T-cell (primary cell): ENCODE data around the gene TMEM116. TPM values are rescaled to one million over a fixed set of nuclear protein-coding genes. Genes with fewer than 3 reads are reported as not detected.

Source experiments
- ATAC-seq, 4 experiments: fragments of 200-7000 bp in 3 of 4; fragments of 150-1000 bp in 1 of 4; cut with Tn5 transposase; replicated peaks in 1 of 4; 1 replicate in 3 of 4; 2 replicates in 1 of 4; pipeline ENCODE4 v1.10.0; 2021; ENCODE audit warnings: moderate library complexity in 3 of 4, mild to moderate bottlenecking in 2 of 4, moderate number of reproducible peaks in 1 of 4
- CTCF ChIA-PET, 2 donors: fragments of 300-600 bp; sonication (Branson Sonifier 250); formaldehyde crosslinking; loops; one replicate each; lab custom pipeline; 2022; ENCODE audit warnings: antibody characterized with exemption in 2 of 2; lab: Charles Lee
- POLR2A ChIA-PET, 2 donors: fragments of 300-600 bp; sonication (Branson Sonifier 250); formaldehyde crosslinking; loops; one replicate each; lab custom pipeline; 2022; ENCODE audit warnings: antibody characterized with exemption in 2 of 2; lab: Charles Lee
- DNase-seq, 35 experiments: peaks; one replicate each; pipeline versions ENCODE4 v3.0.0 to v3.0.0-alpha.2; 2013 to 2023
- H3K27ac ChIP-seq: one replicate; pipeline ENCODE4 v1.5.1; 2013; ENCODE audit warnings: low read length
- H3K27me3 ChIP-seq, 2 experiments: replicated peaks in 1 of 2; 1 replicate in 1 of 2; 2 replicates in 1 of 2; pipeline versions ENCODE4 v1.6.1 to v1.7.0; 2013; ENCODE audit warnings: low read length in 1 of 2, mixed read lengths in 1 of 2; ENCODE audit not compliant: control insufficient read depth in 2 of 2, insufficient read depth in 2 of 2; ENCODE audit errors: extremely low read depth in 1 of 2
- H3K36me3 ChIP-seq, 2 donors: 1 replicate in 1 of 2; 2 replicates in 1 of 2; pipeline versions ENCODE4 v1.6.1 to v1.7.0; 2013; ENCODE audit warnings: low read length in 1 of 2; ENCODE audit not compliant: control insufficient read depth in 2 of 2, insufficient read depth in 1 of 2; ENCODE audit errors: extremely low read depth in 1 of 2
- H3K4me1 ChIP-seq, 2 experiments: 1 replicate in 1 of 2; 2 replicates in 1 of 2; pipeline versions ENCODE4 v1.6.1 to v1.7.0; 2013; ENCODE audit warnings: low read length in 2 of 2, mixed read lengths in 1 of 2; ENCODE audit not compliant: insufficient read depth in 2 of 2, control insufficient read depth in 1 of 2; ENCODE audit errors: extremely low read depth in 1 of 2
- H3K4me3 ChIP-seq, 2 donors: 1 replicate in 1 of 2; 2 replicates in 1 of 2; pipeline versions ENCODE4 v1.5.1 to v1.7.0; 2013; ENCODE audit warnings: mild to moderate bottlenecking in 2 of 2, low read length in 1 of 2, moderate library complexity in 1 of 2; ENCODE audit not compliant: control insufficient read depth in 1 of 2; ENCODE audit errors: extremely low read depth in 1 of 2
- H3K9me3 ChIP-seq: 2 replicates; pipeline ENCODE4 v1.7.0; 2013
- H3K27ac Mint-ChIP-seq, 2 donors: one replicate each; pipeline ENCODE4 v1.8.0; 2020 to 2021; ENCODE audit warnings: mild to moderate bottlenecking in 2 of 2, mixed read lengths in 2 of 2
- H3K27me3 Mint-ChIP-seq, 2 donors: one replicate each; pipeline ENCODE4 v1.8.0; 2021 to 2022; ENCODE audit warnings: mixed read lengths in 2 of 2
- H3K36me3 Mint-ChIP-seq: one replicate; pipeline ENCODE4 v1.8.0; 2021; ENCODE audit warnings: mixed read lengths
- H3K4me1 Mint-ChIP-seq, 3 donors: one replicate each; pipeline ENCODE4 v1.8.0; 2020 to 2022; ENCODE audit warnings: mixed read lengths in 3 of 3, mild to moderate bottlenecking in 1 of 3
- H3K4me3 Mint-ChIP-seq, 3 donors: one replicate each; pipeline ENCODE4 v1.8.0; 2020 to 2022; ENCODE audit warnings: mild to moderate bottlenecking in 3 of 3, mixed read lengths in 3 of 3, moderate library complexity in 3 of 3
- H3K9me3 Mint-ChIP-seq, 3 donors: one replicate each; pipeline ENCODE4 v1.8.0; 2020 to 2022; ENCODE audit warnings: mixed read lengths in 3 of 3
- WGBS: methylation state at CpG from one replicate; pipeline ENCODE4 v1.1.5; 2013; ENCODE audit warnings: missing lambda C conversion rate; ENCODE audit not compliant: insufficient coverage; 5-methylcytosine and 5-hydroxymethylcytosine counted together
- total RNA-seq, 35 experiments: library from RNA in 6 of 35; stranded (reverse) in 6 of 35; fragments of 120-200 nt in 1 of 35; gene quantifications; one replicate each; pipeline versions ENCODE4 v1.2.1 to v1.2.4 and lab custom pipeline; 2013 to 2026

The TMEM116 gene
- total RNA-seq, 5 donors from 2014 or later (not counting 1 experiment from before 2014, with no cell fraction given) = 16.0 to 27.2 (median 25.8) TPM

DNA sequence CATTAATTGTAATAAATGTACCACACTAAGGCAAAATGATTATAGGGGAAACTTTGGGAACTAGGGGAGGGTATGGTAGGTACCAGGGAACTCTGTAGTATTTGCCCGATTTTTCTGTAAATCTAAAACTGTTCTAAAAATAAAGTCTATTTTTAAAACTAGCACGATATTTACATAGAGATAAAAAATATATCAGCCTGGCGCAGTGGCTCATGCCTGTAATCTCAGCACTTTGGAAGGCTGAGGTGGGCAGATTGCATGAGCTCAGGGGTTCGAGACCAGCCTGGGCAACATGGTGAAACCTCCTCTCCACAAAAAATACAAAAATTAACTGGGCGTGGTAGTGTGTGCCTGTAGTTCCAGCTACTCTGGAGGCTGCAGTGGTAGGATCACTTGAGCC lies 32.4 kb downstream of the TMEM116 start:
- ChIA-PET POLR2A (no interaction called here), CTCF (interaction anchor here in 1 of 2 donors (0.7 to 1.4 kb wide), 2 partner anchors 21 to 32 kb away, joined by 3 read pairs; no protein-coding TSS in a partner anchor)
- H3K36me3 Mint-ChIP-seq = peaks cover 34% of the 10 kb centered on the region
- Histone ChIP-seq H3K27ac (no peak overlapping the region), H3K36me3 (no peaks in the 10 kb centered on the region), H3K9me3 (no peaks in the 10 kb centered on the region), H3K4me1 (peaks cover 0 to 2% of the 10 kb centered on the region in 2 experiments), H3K27me3 (no peaks in the 10 kb centered on the region), H3K4me3 (no peak overlapping the region)
- DNase-seq (no peak), ATAC-seq (no peak)
- no CpG with 5 or more reads among the region's 5 CpGs for WGBS
- peaks cover 28 to 56% (median 32%) of the 10 kb centered on the region in 3 donors for H3K4me1 Mint-ChIP-seq
- no peak overlapping the region for H3K4me3 Mint-ChIP-seq
- no peaks in the 10 kb centered on the region for H3K9me3 Mint-ChIP-seq
- H3K27ac Mint-ChIP-seq = peak overlapping the region in 1 of 2 donors; percentile 58
- H3K27me3 Mint-ChIP-seq = no peaks in the 10 kb centered on the region

DNA sequence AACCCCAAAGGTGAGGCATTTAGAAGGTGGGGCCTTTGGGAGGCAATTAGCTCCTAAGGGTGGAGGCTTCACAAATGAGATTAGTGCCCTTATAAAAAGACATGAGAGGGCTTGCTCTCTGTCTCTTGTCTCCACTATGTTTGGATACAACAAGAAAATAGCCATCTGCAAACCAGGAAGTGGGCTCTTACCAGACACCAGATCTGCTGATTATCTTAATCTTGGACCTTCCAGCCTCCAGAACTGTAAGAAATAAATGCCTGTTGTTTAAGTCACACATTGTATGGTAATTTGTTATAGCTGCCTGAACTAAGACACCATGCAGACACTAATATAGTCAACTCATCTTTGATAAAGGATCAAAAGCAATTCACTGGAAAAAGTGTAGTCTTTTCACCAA lies 34.4 kb downstream of the TMEM116 start:
- Mint-ChIP-seq H3K4me1 (peaks cover 33 to 53% (median 34%) of the 10 kb centered on the region in 3 donors), H3K27ac (no peak overlapping the region), H3K36me3 (peaks cover 36% of the 10 kb centered on the region), H3K9me3 (no peaks in the 10 kb centered on the region), H3K4me3 (no peak overlapping the region), H3K27me3 (no peaks in the 10 kb centered on the region)
- POLR2A ChIA-PET = interaction anchor here in 1 of 2 donors (0.6 kb wide), 1 partner anchor 12 kb away, joined by 3 read pairs; no protein-coding TSS in a partner anchor
- ATAC-seq (no peak), DNase-seq (no peak)
- Histone ChIP-seq H3K9me3 (no peaks in the 10 kb centered on the region), H3K4me3 (no peak overlapping the region), H3K27me3 (no peaks in the 10 kb centered on the region), H3K4me1 (peaks cover 0 to 7% of the 10 kb centered on the region in 2 experiments), H3K27ac (no peak overlapping the region), H3K36me3 (no peaks in the 10 kb centered on the region)
- CTCF ChIA-PET = no interaction called here

DNA sequence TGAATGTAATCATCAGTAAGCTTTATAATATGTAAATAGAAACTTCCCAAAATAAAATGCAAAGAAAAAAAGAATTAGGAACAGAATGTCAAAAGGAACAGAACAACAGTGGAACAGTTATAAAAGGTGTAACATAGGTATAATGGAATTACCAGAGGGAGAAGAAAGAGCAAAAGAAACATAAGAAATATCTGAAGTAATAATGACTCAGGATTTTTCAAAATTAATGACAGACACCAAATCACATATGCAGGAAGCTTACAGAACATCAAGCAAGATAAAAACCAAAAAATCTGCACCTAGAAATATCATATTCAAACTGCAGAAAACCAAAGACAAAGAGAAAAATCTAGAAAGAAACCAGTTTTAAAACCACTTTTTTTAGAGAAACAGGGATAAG lies 36.1 kb downstream of the TMEM116 start:
- no peaks in the 10 kb centered on the region for H3K9me3 ChIP-seq
- POLR2A ChIA-PET = interaction anchor here in 1 of 2 donors (0.6 kb wide), 1 partner anchor 110 kb away, joined by 6 read pairs; no protein-coding TSS in a partner anchor
- Mint-ChIP-seq H3K27me3 (no peaks in the 10 kb centered on the region), H3K9me3 (no peaks in the 10 kb centered on the region), H3K36me3 (peaks cover 33% of the 10 kb centered on the region), H3K4me3 (no peak overlapping the region), H3K27ac (peak overlapping the region; percentile 38 to 64), H3K4me1 (peaks cover 35 to 53% (median 38%) of the 10 kb centered on the region in 3 donors)
- no peaks in the 10 kb centered on the region for H3K27me3 ChIP-seq
- no peak overlapping the region for H3K4me3 ChIP-seq
- CTCF ChIA-PET = interaction anchor here in 1 of 2 donors (0.9 to 2.1 kb wide), 2 partner anchors 36 to 37 kb away, joined by 3 to 4 read pairs; partner anchors contain the start of gene TMEM116
- DNase-seq (no peak), ATAC-seq (no peak)
- peaks cover 0 to under 1% of the 10 kb centered on the region in 2 donors for H3K36me3 ChIP-seq
- no peak overlapping the region for H3K27ac ChIP-seq
- H3K4me1 ChIP-seq = peaks cover 0 to 7% of the 10 kb centered on the region in 2 experiments

DNA sequence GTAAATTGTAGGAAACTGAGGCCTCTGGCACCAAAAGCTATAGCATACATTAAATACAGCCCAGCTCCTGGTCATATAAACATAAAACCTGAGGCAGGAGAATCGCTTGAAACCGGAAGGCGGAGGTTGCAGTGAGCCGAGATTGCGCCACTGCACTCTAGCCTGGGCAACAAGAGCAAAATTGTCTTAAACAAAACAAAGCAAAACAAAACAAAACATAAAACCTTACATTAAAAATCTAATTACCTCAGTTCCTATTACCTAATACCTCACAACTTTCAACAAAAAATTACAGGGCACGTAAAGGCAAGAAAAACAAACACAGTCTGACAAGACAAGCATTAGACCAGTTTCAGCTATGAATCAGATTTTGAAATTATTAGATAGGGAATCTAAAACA lies 36.7 kb downstream of the TMEM116 start:
- no peak for DNase-seq
- Mint-ChIP-seq H3K9me3 (no peaks in the 10 kb centered on the region), H3K27me3 (no peaks in the 10 kb centered on the region), H3K36me3 (peaks cover 31% of the 10 kb centered on the region), H3K27ac (no peak overlapping the region), H3K4me3 (no peak overlapping the region), H3K4me1 (peaks cover 35 to 48% (median 38%) of the 10 kb centered on the region in 3 donors)
- Histone ChIP-seq H3K4me1 (peaks cover 0 to 7% of the 10 kb centered on the region in 2 experiments), H3K4me3 (no peak overlapping the region), H3K9me3 (no peaks in the 10 kb centered on the region), H3K36me3 (peaks cover 0 to 4% of the 10 kb centered on the region in 2 donors), H3K27me3 (no peaks in the 10 kb centered on the region), H3K27ac (no peak overlapping the region)
- ChIA-PET CTCF (interaction anchor here in 1 of 2 donors (0.9 to 2.1 kb wide), 2 partner anchors 37 to 38 kb away, joined by 3 to 4 read pairs; partner anchors contain the start of gene TMEM116), POLR2A (no interaction called here)
- WGBS = 100% methylated on average over 4 of the region's 6 CpGs
- no peak for ATAC-seq

DNA sequence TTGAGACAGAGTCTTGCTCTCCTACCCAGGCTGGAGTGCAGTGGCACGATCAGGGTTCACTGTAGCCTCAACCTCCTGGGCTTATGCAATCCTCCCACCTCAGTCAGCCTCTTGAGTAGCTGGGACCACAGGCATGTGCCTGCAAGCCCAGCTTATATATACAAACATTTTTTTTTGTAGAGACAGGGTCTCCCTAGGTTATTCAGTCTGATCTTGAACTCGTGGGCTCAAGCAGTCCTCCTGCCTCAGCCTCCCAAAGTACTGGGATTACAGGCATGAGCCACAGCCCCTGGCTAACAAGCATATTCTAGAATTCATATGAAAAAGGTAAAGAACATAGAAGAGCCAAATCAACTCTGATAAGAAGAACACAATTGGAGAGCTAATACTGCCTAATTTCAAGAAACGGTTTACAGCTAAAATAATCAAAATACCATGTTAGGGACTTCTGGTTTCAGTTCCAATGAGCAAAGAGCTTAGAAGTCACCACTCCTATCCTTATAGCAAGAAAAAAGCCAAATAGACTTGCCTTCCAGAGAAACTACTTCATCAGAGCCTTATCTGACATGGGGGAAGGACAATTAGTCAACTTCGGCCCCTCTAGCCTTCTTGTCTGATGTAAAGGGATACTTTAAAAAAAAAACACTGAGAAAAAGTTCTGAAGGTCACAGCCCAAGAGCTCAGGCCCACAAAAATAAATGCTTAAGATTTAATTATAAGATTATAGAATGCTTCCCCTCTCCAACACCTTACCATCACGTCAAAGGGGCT lies 37.6 kb downstream of the TMEM116 start:
- CTCF ChIA-PET = interaction anchor here in 1 of 2 donors (0.8 to 2.1 kb wide), 2 partner anchors 38 to 39 kb away, joined by 3 to 4 read pairs; partner anchors contain the start of gene TMEM116
- no peaks in the 10 kb centered on the region for H3K9me3 ChIP-seq

DNA sequence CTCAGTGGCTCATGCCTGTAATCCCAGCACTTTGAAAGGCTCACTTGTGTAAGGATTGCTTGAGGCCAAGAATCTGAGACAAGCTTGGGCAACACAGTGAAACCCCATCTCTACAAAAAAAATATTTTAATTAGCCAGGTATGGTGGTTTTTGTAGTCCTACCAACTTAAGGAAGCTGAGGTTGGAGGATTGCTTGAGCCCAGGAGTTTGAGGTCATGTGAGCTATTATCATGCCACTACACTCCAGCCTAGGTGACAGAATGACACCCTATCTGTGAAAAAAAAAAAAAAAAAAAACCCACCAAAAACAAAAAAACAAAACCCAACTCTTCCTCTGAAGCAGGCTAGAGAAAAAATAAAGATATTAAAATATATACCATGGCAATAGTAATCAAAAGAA lies 41.2 kb downstream of the TMEM116 start:
- no peak overlapping the region for H3K4me3 Mint-ChIP-seq
- H3K9me3 Mint-ChIP-seq = no peaks in the 10 kb centered on the region
- CTCF ChIA-PET = interaction anchor here in 1 of 2 donors (0.9 to 1.0 kb wide), 2 partner anchors 27 to 39 kb away, joined by 3 to 7 read pairs; no protein-coding TSS in a partner anchor
- POLR2A ChIA-PET = interaction anchor here in 1 of 2 donors (0.7 kb wide), 1 partner anchor 45 kb away, joined by 8 read pairs; no protein-coding TSS in a partner anchor
- Histone ChIP-seq H3K27me3 (no peaks in the 10 kb centered on the region), H3K4me1 (peaks cover 0 to 7% of the 10 kb centered on the region in 2 experiments), H3K9me3 (no peaks in the 10 kb centered on the region), H3K27ac (no peak overlapping the region), H3K36me3 (peaks cover 0 to 11% of the 10 kb centered on the region in 2 donors), H3K4me3 (no peak overlapping the region)
- no peak overlapping the region for H3K27ac Mint-ChIP-seq
- DNase-seq = peak in 5 of 35 experiments; percentile 9 to 62 (median 10)
- H3K4me1 Mint-ChIP-seq = peaks cover 22 to 33% (median 25%) of the 10 kb centered on the region in 3 donors
- H3K36me3 Mint-ChIP-seq = peaks cover 28% of the 10 kb centered on the region
- no peak for ATAC-seq
- H3K27me3 Mint-ChIP-seq = no peaks in the 10 kb centered on the region

More for the DNA sequence above, 37.6 kb downstream of the TMEM116 start:
- peaks cover 35 to 47% (median 38%) of the 10 kb centered on the region in 3 donors for H3K4me1 Mint-ChIP-seq
- H3K4me3 Mint-ChIP-seq = no peak overlapping the region
- POLR2A ChIA-PET = interaction anchor here in 1 of 2 donors (0.6 to 0.7 kb wide), 3 partner anchors 21 to 45 kb away, joined by 3 to 4 read pairs (median 3); no protein-coding TSS in a partner anchor
- 100% methylated on average over 1 of the region's 5 CpGs for WGBS
- no peaks in the 10 kb centered on the region for H3K9me3 Mint-ChIP-seq
- peaks cover 34% of the 10 kb centered on the region for H3K36me3 Mint-ChIP-seq
- no peaks in the 10 kb centered on the region for H3K27me3 Mint-ChIP-seq
- H3K36me3 ChIP-seq = peaks cover 0 to 4% of the 10 kb centered on the region in 2 donors
- no peaks in the 10 kb centered on the region for H3K27me3 ChIP-seq
- H3K4me3 ChIP-seq = no peak overlapping the region
- ATAC-seq (no peak), DNase-seq (no peak)
- H3K27ac Mint-ChIP-seq = peak overlapping the region; percentile 75 to 76
- no peak overlapping the region for H3K27ac ChIP-seq
- peaks cover 0 to 7% of the 10 kb centered on the region in 2 experiments for H3K4me1 ChIP-seq
